H1 (cell line): Measurements from ENCODE around the gene LARP1. TPM values are rescaled to one million over a fixed set of nuclear protein-coding genes. Genes with fewer than 3 reads are reported as not detected.

ENCODE experiments used
- CTCF ChIP-seq, 3 experiments: IDR thresholded peaks; 1 replicate in 2 of 3; 2 replicates in 1 of 3; pipeline versions ENCODE4 v1.5.1 to v1.6.1; 2011; ENCODE audit warnings: low read length in 3 of 3, mild to moderate bottlenecking in 3 of 3, inconsistent platforms in 2 of 3, low read depth in 1 of 3, moderate library complexity in 1 of 3; ENCODE audit not compliant: insufficient read depth in 1 of 3; ENCODE audit errors: control extremely low read depth in 1 of 3
- polyA plus RNA-seq, 7 experiments: library from polyadenylated mRNA; depleted of rRNA in 3 of 7; stranded (reverse) in 5 of 7; unstranded in 2 of 7; fragments of >200 nt in 5 of 7; fragments of 200-250 nt in 2 of 7; gene quantifications; 1 replicate in 5 of 7; 2 replicates in 1 of 7; 4 replicates in 1 of 7; pipeline versions ENCODE4 v1.2.1 to v1.2.3, GENCODE V29; 2011 to 2013; ENCODE audit warnings: missing spikeins in 2 of 7, mixed read lengths in 2 of 7
- total RNA-seq: library from RNA; stranded (reverse); fragmentation: NEBNext Ultra II Directional; extraction: Animal tissue kit (Norgen Biotek cat#: 25700); gene quantifications from 2 replicates; pipeline ENCODE4 v1.2.1, GENCODE V29; 2021

Gene LARP1
- total and polyA plus RNA-seq, 2 of the 8 experiments (the other 6 are each of a cell fraction or from before 2014, with no cell fraction given), result 106 to 422 TPM

- TF ChIP-seq CTCF (IDR thresholded peaks at IDR 0.05; ENCODE audit: control extremely low read depth in 1 of 3, insufficient read depth in 1 of 3, low read depth in 1 of 3, low read length in 3 of 3), result no peak
Observed at GRCh38 chr5:154762700-154763099, 7.5 kb downstream of the LARP1 start (continued).
